ENCODE measurements around the gene ESRRG. TPM values are rescaled to one million over a fixed set of nuclear protein-coding genes. Genes with fewer than 3 reads are reported as not detected.

Gene ESRRG
- not detected in 2 replicates for total RNA-seq (2014; rRNA removed; shearing (Covaris generic))

- H3K4me3 ChIP-seq, result no peak within 1 kb of the TSS
These were observed at the start of gene ESRRG for GRCh38 chr1:216723274-216723780. TSS of gene ESRRG (minus strand) at chr1:216723429. CDS start at chr1:216723299, 130 bp downstream.

GRCh38 chr1:216771922-216772321 is 48.7 kb upstream of the ESRRG start:
- DNase-seq (ENCODE audit: low read depth in 1 of 2, low spot score in 2 of 2), result no peak
- Histone ChIP-seq H3K27ac (no peak overlapping the region), H3K4me3 (no peak overlapping the region), H3K27me3 (replicated peaks) (no peaks in the 10 kb centered on the region), H3K4me1 (replicated peaks) (no peaks in the 10 kb centered on the region), H3K36me3 (no peaks in the 10 kb centered on the region), H3K9me3 (replicated peaks) (no peaks in the 10 kb centered on the region)

More at GRCh38 chr1:216723274-216723780, at the start of gene ESRRG:
- Histone ChIP-seq H3K27ac (no peak within 1 kb of the TSS), H3K27me3 (replicated peaks) (peaks cover 26% of the 10 kb centered on the region), H3K4me1 (replicated peaks) (no peaks in the 10 kb centered on the region), H3K36me3 (no peaks in the 10 kb centered on the region), H3K9me3 (replicated peaks) (no peaks in the 10 kb centered on the region)
- no peak for DNase-seq (ENCODE audit: low read depth in 1 of 2, low spot score in 2 of 2)

- H3K4me3 ChIP-seq, result no peak overlapping the region
- no peaks in the 10 kb centered on the region for H3K4me1 ChIP-seq (replicated peaks)
- H3K27me3 ChIP-seq (replicated peaks), result no peaks in the 10 kb centered on the region
- no peak for DNase-seq (ENCODE audit: low read depth in 1 of 2, low spot score in 2 of 2)
- H3K27ac ChIP-seq, result no peak overlapping the region
- no peaks in the 10 kb centered on the region for H3K36me3 ChIP-seq
- no peaks in the 10 kb centered on the region for H3K9me3 ChIP-seq (replicated peaks)
These were observed 43.6 kb upstream of the ESRRG start for GRCh38 chr1:216766633-216767327.

GRCh38 chr1:216765346-216766300 is 42.4 kb upstream of the ESRRG start:
- H3K4me3 ChIP-seq, result no peak overlapping the region
- no peak overlapping the region for H3K27ac ChIP-seq
- H3K9me3 ChIP-seq (replicated peaks), result no peaks in the 10 kb centered on the region
- no peaks in the 10 kb centered on the region for H3K27me3 ChIP-seq (replicated peaks)
- DNase-seq (ENCODE audit: low read depth in 1 of 2, low spot score in 2 of 2), result no peak
- no peaks in the 10 kb centered on the region for H3K4me1 ChIP-seq (replicated peaks)
- H3K36me3 ChIP-seq, result no peaks in the 10 kb centered on the region

GRCh38 chr1:216758161-216758560 is 34.9 kb upstream of the ESRRG start:
- no peak for DNase-seq (ENCODE audit: low read depth in 1 of 2, low spot score in 2 of 2)
- Histone ChIP-seq H3K9me3 (replicated peaks) (no peaks in the 10 kb centered on the region), H3K27ac (no peak overlapping the region), H3K4me1 (replicated peaks) (no peaks in the 10 kb centered on the region), H3K36me3 (no peaks in the 10 kb centered on the region), H3K27me3 (replicated peaks) (no peaks in the 10 kb centered on the region), H3K4me3 (no peak overlapping the region)

GRCh38 chr1:216757110-216757509 is 33.9 kb upstream of the ESRRG start:
- H3K4me3 ChIP-seq, result no peak overlapping the region
- no peaks in the 10 kb centered on the region for H3K9me3 ChIP-seq (replicated peaks)
- no peak for DNase-seq (ENCODE audit: low read depth in 1 of 2, low spot score in 2 of 2)
- no peaks in the 10 kb centered on the region for H3K27me3 ChIP-seq (replicated peaks)
- no peak overlapping the region for H3K27ac ChIP-seq
- no peaks in the 10 kb centered on the region for H3K4me1 ChIP-seq (replicated peaks)
- H3K36me3 ChIP-seq, result no peaks in the 10 kb centered on the region

- H3K4me1 ChIP-seq (replicated peaks), result no peaks in the 10 kb centered on the region
- H3K36me3 ChIP-seq, result no peaks in the 10 kb centered on the region
- no peak overlapping the region for H3K27ac ChIP-seq
- no peaks in the 10 kb centered on the region for H3K27me3 ChIP-seq (replicated peaks)
- no peak overlapping the region for H3K4me3 ChIP-seq
- DNase-seq (ENCODE audit: low read depth in 1 of 2, low spot score in 2 of 2), result no peak
- no peaks in the 10 kb centered on the region for H3K9me3 ChIP-seq (replicated peaks)
These were observed 27.7 kb upstream of the ESRRG start for GRCh38 chr1:216750961-216751360.

- no peaks in the 10 kb centered on the region for H3K36me3 ChIP-seq
- no peak overlapping the region for H3K27ac ChIP-seq
- no peaks in the 10 kb centered on the region for H3K9me3 ChIP-seq (replicated peaks)
- no peak for DNase-seq (ENCODE audit: low read depth in 1 of 2, low spot score in 2 of 2)
- H3K4me3 ChIP-seq, result no peak overlapping the region
- no peaks in the 10 kb centered on the region for H3K27me3 ChIP-seq (replicated peaks)
- H3K4me1 ChIP-seq (replicated peaks), result no peaks in the 10 kb centered on the region
These were observed 26.9 kb upstream of the ESRRG start for GRCh38 chr1:216750031-216750627.

- H3K36me3 ChIP-seq, result no peaks in the 10 kb centered on the region
- no peak overlapping the region for H3K27ac ChIP-seq
- DNase-seq (ENCODE audit: low read depth in 1 of 2, low spot score in 2 of 2), result no peak
- H3K4me1 ChIP-seq (replicated peaks), result no peaks in the 10 kb centered on the region
- no peaks in the 10 kb centered on the region for H3K9me3 ChIP-seq (replicated peaks)
- no peak overlapping the region for H3K4me3 ChIP-seq
- no peaks in the 10 kb centered on the region for H3K27me3 ChIP-seq (replicated peaks)
These were observed 26.0 kb upstream of the ESRRG start for GRCh38 chr1:216749232-216749631.

- no peaks in the 10 kb centered on the region for H3K27me3 ChIP-seq (replicated peaks)
- H3K27ac ChIP-seq, result no peak overlapping the region
- no peak overlapping the region for H3K4me3 ChIP-seq
- no peaks in the 10 kb centered on the region for H3K36me3 ChIP-seq
- no peaks in the 10 kb centered on the region for H3K4me1 ChIP-seq (replicated peaks)
- H3K9me3 ChIP-seq (replicated peaks), result no peaks in the 10 kb centered on the region
- DNase-seq (ENCODE audit: low read depth in 1 of 2, low spot score in 2 of 2), result no peak
These were observed 19.4 kb upstream of the ESRRG start for GRCh38 chr1:216742625-216743024.

- Histone ChIP-seq H3K9me3 (replicated peaks) (no peaks in the 10 kb centered on the region), H3K27ac (no peak overlapping the region), H3K27me3 (replicated peaks) (no peaks in the 10 kb centered on the region), H3K36me3 (no peaks in the 10 kb centered on the region), H3K4me3 (no peak overlapping the region), H3K4me1 (replicated peaks) (no peaks in the 10 kb centered on the region)
- no peak for DNase-seq (ENCODE audit: low read depth in 1 of 2, low spot score in 2 of 2)
These were observed 17.1 kb upstream of the ESRRG start for GRCh38 chr1:216740331-216740730.

GRCh38 chr1:216739793-216740192 is 16.6 kb upstream of the ESRRG start:
- DNase-seq (ENCODE audit: low read depth in 1 of 2, low spot score in 2 of 2), result no peak

GRCh38 chr1:216732121-216732520 is 8.9 kb upstream of the ESRRG start:
- H3K36me3 ChIP-seq, result no peaks in the 10 kb centered on the region
- H3K27ac ChIP-seq, result no peak overlapping the region
- no peaks in the 10 kb centered on the region for H3K27me3 ChIP-seq (replicated peaks)
- H3K9me3 ChIP-seq (replicated peaks), result no peaks in the 10 kb centered on the region
- no peaks in the 10 kb centered on the region for H3K4me1 ChIP-seq (replicated peaks)
- DNase-seq (ENCODE audit: low read depth in 1 of 2, low spot score in 2 of 2), result no peak
- H3K4me3 ChIP-seq, result no peak overlapping the region

More at GRCh38 chr1:216739793-216740192, 16.6 kb upstream of the ESRRG start:
- no peaks in the 10 kb centered on the region for H3K36me3 ChIP-seq
- H3K9me3 ChIP-seq (replicated peaks), result no peaks in the 10 kb centered on the region
- H3K4me3 ChIP-seq, result no peak overlapping the region
- H3K27me3 ChIP-seq (replicated peaks), result no peaks in the 10 kb centered on the region
- no peaks in the 10 kb centered on the region for H3K4me1 ChIP-seq (replicated peaks)
- H3K27ac ChIP-seq, result no peak overlapping the region

Data from SJSA1 (cell line).